Smooth muscle cell of the brain vasculature (primary cell): ENCODE measurements around the gene ETV2.
"Not testable (repeated sequence)": the region's sequence is repeated elsewhere in the genome, so short reads cannot be mapped to it uniquely, and the experiment has no call there.

Experiments
- DNase-seq: peaks from one replicate; pipeline ENCODE4 v3.0.0-alpha.2; 2012; ENCODE audit warnings: low read depth, low spot score

Gene ETV2

DNA sequence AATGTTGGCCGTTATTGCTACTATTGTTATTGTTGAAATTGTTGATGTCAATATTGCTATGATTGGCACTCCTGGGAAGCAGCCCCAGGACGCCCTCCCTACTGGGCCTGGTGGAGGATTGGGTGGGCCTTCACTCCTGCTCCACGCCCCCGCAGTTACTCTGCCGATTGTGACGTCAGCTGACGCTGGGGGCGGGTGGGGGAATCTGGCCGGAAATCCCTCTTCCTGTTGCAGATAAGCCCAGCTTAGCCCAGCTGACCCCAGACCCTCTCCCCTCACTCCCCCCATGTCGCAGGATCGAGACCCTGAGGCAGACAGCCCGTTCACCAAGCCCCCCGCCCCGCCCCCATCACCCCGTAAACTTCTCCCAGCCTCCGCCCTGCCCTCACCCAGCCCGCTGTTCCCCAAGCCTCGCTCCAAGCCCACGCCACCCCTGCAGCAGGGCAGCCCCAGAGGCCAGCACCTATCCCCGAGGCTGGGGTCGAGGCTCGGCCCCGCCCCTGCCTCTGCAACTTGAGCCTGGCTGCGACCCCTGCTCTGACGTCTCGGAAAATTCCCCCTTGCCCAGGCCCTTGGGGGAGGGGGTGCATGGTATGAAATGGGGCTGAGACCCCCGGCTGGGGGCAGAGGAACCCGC lies at the start of gene ETV2:
ETV2 (plus strand) TSS at position 231 of the 637 bp plus-strand sequence. CDS start 716 bp downstream, outside the sequence.
- no peak for DNase-seq

DNA sequence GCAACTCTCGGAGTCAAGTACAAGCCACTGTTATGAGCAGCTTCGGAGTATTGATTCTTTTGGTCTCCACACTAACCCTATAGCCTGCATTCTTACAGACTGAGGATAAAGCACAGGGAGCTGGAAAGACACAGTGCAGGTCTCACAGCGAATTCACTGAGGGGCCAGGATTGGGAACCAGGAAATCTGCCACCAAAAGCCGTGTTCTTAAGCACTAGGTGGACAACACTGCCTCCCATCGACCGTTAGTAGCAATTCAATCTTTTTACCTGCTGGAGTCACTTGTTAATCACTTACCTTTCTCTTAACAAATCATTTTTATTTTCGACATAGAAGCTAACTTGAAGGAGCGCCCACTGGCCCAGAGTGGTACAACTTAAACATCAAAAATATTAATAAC lies 49.3 kb upstream of the ETV2 start:
- no peak for DNase-seq

GRCh38 chr19:35595026-35595425 lies 46.5 kb upstream of the ETV2 start:
- not testable (repeated sequence) for DNase-seq

DNA sequence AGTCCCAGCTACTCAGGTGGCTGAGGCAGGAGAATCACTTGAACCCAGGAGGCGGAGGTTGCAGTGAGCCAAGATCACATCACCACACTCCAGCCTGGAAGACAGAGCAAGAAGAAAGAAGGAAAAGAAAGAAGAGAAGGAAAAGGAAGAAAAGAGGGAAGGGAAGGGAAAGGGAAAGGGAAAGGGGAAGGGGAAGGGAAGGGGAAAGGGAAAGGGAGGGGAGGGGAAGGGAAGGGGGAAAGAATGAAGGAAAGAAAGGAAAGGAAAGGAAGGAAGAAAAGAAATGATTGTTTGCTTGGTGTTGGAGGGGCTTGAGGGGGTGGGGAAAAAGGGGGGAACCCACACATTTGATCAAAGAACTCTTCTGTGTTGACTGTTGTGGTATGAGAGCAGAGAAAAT lies 45.6 kb upstream of the ETV2 start:
- DNase-seq: no peak

DNA sequence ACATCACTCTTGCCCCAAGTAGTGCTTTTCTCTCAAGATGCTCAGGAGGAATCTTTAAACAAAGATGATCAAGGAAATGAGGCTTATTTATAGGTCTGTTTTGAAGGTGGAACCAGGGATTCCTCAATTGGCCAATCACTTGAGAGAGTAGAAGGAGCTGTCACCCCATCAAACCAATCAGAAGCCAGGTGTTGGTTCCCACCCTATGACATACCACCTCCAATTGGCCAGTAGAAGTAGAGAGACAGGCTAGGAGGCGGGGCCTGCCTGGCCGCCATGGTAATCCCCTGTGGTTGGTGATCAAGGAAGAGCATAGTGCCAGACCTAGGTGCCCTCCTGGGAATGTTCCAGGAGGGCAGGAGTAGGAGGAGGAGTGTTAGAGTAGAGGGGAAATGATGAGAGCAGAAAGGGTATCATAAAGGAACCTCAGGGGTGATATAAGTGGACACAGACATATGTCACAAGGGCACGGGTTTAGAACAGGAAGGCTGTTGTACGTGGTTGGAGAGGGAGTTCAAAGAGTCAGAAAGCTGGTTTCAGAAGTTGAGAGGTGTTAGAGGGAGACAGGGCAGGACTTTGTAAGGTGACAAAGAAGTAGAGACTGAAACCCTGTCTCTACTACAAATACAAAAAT lies 45.1 kb upstream of the ETV2 start:
- DNase-seq: no peak

DNA sequence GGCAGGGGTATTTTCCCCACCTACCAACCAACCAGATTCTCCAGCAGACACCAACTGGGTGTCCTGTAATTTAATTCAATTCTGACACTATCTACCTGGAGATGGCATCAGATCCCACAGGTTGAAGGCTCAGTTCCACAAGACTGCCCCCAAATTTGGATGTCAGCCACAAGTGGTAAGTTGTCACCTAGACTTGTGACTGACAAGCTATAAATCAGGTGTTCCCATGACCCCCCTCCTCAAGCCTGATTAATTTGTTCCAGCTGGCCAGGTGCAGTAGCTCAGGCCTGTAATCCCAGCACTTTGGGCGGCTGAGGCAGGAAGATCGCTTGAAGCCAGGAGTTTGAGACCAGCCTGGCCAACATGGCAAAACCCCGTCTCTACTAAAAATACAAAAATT lies 39.6 kb upstream of the ETV2 start:
- DNase-seq: no peak

DNA sequence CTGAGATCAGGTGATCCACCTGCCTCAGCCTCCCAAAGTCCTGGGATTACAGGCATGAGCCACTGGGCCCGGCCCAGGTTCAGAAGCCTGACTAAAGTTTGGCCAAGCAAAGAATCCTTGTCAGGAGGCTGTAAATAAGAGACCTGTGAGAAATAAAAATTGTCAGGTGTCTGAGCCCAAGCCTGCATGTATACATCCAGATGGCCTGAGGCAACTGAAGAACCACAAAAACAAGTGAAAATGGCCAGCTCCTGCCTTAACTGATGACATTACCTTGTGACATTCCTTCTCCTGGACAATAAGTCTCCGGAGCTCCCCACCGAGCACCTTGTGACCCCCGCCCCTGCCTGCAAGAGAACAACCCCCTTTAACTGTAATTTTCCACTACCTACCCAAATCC lies 37.1 kb upstream of the ETV2 start:
- DNase-seq: not testable (repeated sequence)

DNA sequence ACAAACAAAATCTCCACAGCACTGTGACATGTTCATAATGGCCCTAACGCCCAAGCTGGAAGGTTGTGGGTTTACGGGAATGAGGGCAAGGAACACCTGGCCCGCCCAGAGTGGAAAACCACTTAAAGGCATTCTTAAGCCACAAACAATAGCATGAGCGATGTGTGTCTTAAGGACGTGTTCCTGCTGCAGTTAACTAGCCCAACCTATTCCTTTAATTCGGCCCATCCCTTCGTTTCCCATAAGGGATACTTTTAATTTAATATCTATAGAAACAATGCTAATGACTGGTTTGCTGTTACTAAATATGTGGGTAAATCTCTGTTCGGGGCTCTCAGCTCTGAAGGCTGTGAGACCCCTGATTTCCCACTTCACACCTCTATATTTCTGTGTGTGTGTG lies 34.4 kb upstream of the ETV2 start:
- DNase-seq: not testable (repeated sequence)

GRCh38 chr19:35607661-35608060 lies 33.9 kb upstream of the ETV2 start:
- no peak for DNase-seq

GRCh38 chr19:35608251-35608650 lies 33.3 kb upstream of the ETV2 start:
- DNase-seq: no peak

- DNase-seq: no peak
These were observed 31.6 kb upstream of the ETV2 start for GRCh38 chr19:35609851-35610353.

DNA sequence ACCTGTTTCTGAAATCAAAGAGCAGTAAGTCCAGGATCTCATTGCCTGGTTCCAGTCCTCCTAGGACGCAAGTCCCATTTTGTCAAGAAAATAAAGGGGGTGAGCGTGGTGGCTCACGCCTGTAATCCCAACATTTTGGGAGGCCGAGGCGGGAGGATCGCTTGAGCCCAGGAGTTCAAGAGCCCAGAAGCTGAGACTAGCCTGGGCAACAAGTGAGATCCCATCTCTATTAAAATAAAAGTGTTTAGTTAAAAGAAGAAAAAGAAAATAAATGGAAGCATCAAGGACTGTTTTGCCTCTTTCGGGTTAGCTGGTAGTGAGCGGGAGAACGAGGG lies 29.4 kb upstream of the ETV2 start:
- no peak for DNase-seq

- DNase-seq: peak; percentile 87
These were observed 28.8 kb upstream of the ETV2 start, which contains the start of gene HAUS5 for GRCh38 chr19:35612559-35613321. Gene HAUS5, plus strand, starts transcription at chr19:35612735. Its CDS starts 60 bp downstream, at chr19:35612795.

GRCh38 chr19:35613574-35613973 lies 28.0 kb upstream of the ETV2 start:
- DNase-seq: no peak

DNA sequence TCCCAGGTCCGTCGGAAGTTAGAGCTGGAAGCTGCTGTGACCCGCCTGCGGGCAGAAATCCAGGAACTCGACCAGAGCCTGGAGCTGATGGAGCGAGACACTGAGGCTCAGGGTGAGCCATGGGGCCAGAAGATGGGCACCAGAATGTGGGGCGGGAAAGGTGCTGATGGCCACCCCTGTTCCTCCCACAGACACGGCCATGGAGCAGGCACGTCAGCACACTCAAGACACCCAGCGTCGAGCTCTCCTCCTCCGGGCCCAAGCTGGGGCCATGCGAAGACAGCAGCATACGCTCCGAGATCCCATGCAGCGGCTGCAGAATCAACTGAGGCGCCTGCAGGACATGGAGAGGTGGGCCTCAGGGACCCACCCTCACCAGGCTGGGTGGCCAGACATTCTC lies 26.5 kb upstream of the ETV2 start:
- DNase-seq: no peak

GRCh38 chr19:35618857-35619256 lies 22.7 kb upstream of the ETV2 start:
- no peak for DNase-seq

DNA sequence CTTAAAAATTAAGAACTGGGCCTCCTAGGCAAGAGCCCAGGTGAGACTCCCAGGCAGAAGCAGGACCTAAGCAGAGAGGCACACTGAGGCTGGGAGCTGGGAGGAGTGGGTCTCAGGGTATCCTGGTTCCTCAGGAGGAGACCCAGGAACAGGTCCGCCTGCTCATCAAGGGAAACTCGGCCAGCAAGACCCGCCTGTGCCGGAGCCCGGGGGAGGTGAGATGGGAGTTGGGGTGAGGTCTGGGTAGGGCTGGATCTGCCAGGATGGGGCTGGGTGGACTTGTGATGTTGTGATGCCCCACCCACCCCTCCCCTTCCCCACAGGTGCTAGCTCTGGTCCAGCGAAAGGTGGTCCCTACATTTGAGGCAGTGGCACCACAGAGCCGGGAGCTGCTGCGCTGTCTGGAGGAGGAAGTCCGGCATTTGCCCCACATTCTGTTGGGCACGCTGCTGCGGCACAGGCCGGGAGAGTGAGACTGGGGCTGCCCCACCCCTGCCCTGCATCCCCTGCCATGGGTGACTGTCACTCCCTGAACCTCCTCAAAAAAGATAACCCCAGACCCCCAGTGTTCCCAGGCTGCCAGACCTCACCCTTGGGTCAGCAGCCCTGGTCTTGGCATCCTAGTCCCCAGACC lies 22.1 kb upstream of the ETV2 start:
- no peak for DNase-seq

GRCh38 chr19:35620001-35620400 lies 21.5 kb upstream of the ETV2 start:
- no peak for DNase-seq

- DNase-seq: no peak
These were observed 19.8 kb upstream of the ETV2 start for GRCh38 chr19:35621708-35622107.

- no peak for DNase-seq
These were observed 18.8 kb upstream of the ETV2 start for GRCh38 chr19:35622750-35623149.

GRCh38 chr19:35623327-35624010 lies 18.1 kb upstream of the ETV2 start:
- no peak for DNase-seq

- DNase-seq: no peak
These were observed 13.3 kb upstream of the ETV2 start for GRCh38 chr19:35628264-35628564.
